Smooth muscle cell (in vitro differentiated cells): ENCODE results near the gene ZFAND3. TPM values are rescaled to one million over a fixed set of nuclear protein-coding genes. Genes with fewer than 3 reads are reported as not detected.

ENCODE experiments used
- DNase-seq: peaks from one replicate; lab custom pipeline; 2025; ENCODE audit not compliant: unreplicated experiment; lab: John Stamatoyannopoulos, UW
- H2AFZ ChIP-seq: fragments of 200-600 bp; sonication (generic); 2 replicates; pipeline ENCODE4 v1.6.0; 2016; ENCODE audit warnings: antibody characterized with exemption, low read depth, mild to moderate bottlenecking
- H3F3A ChIP-seq: fragments of 200-600 bp; sonication (generic); 2 replicates; pipeline ENCODE4 v1.6.0; 2017; ENCODE audit warnings: antibody characterized with exemption, low read depth
- H3K27ac ChIP-seq: fragments of 200-600 bp; sonication (generic); 2 replicates; pipeline ENCODE4 v1.5.1; 2016; ENCODE audit warnings: low read depth, mild to moderate bottlenecking
- H3K27me3 ChIP-seq: fragments of 200-600 bp; sonication (generic); 2 replicates; pipeline ENCODE4 v1.6.1; 2016; ENCODE audit warnings: low read depth, mild to moderate bottlenecking
- H3K36me3 ChIP-seq: fragments of 200-600 bp; sonication (generic); 2 replicates; pipeline ENCODE4 v1.5.1; 2016; ENCODE audit warnings: low read depth
- H3K4me1 ChIP-seq: fragments of 200-600 bp; sonication (generic); 2 replicates; pipeline ENCODE4 v1.5.1; 2016; ENCODE audit warnings: low read depth
- H3K4me2 ChIP-seq: fragments of 200-600 bp; sonication (generic); 2 replicates; pipeline ENCODE4 v1.6.0; 2016; ENCODE audit warnings: mild to moderate bottlenecking
- H3K4me3 ChIP-seq: fragments of 200-600 bp; sonication (generic); 2 replicates; pipeline ENCODE4 v1.5.1; 2016; ENCODE audit warnings: mild to moderate bottlenecking
- H3K79me2 ChIP-seq: fragments of 200-600 bp; sonication (generic); 2 replicates; pipeline ENCODE4 v1.6.0; 2016; ENCODE audit warnings: low read depth, mild to moderate bottlenecking
- H3K9ac ChIP-seq: fragments of 200-600 bp; sonication (generic); 2 replicates; pipeline ENCODE4 v1.6.0; 2016; ENCODE audit warnings: low read depth
- H3K9me3 ChIP-seq: fragments of 200-600 bp; sonication (generic); replicated peaks from 2 replicates; pipeline ENCODE4 v1.5.1; 2016; ENCODE audit warnings: low read depth
- H4K20me1 ChIP-seq: fragments of 200-600 bp; sonication (generic); 2 replicates; pipeline ENCODE4 v1.6.0; 2016; ENCODE audit warnings: low read depth
- WGBS: methylation state at CpG from one replicate; pipeline ENCODE4 v1.1.7; 2016; ENCODE audit warnings: low lambda C conversion rate; 5-methylcytosine and 5-hydroxymethylcytosine counted together
- polyA plus RNA-seq: library from polyadenylated mRNA; unstranded; fragments of >200 nt; fragmentation: Nextera tagmentation; extraction: Ambion mirVana; gene quantifications from 2 replicates; pipeline ENCODE4 v1.2.1, GENCODE V29; 2016
- total RNA-seq: library from RNA; depleted of rRNA; stranded (reverse); fragments of >200 nt; gene quantifications from 2 replicates; pipeline ENCODE4 v1.2.3, GENCODE V29; 2014
- TF ChIP-seq, protein P1 (sequence below): fragments of 200-600 bp; sonication (generic); IDR thresholded peaks from 2 replicates; pipeline ENCODE4 v1.5.1; 2017; ENCODE audit warnings: borderline replicate concordance, mild to moderate bottlenecking, antibody characterized with exemption; ENCODE audit not compliant: insufficient read depth, poor library complexity, severe bottlenecking

Gene ZFAND3
- total and polyA plus RNA-seq, 2 experiments from 2014 or later, result 27.6 to 40.5 TPM

DNA sequence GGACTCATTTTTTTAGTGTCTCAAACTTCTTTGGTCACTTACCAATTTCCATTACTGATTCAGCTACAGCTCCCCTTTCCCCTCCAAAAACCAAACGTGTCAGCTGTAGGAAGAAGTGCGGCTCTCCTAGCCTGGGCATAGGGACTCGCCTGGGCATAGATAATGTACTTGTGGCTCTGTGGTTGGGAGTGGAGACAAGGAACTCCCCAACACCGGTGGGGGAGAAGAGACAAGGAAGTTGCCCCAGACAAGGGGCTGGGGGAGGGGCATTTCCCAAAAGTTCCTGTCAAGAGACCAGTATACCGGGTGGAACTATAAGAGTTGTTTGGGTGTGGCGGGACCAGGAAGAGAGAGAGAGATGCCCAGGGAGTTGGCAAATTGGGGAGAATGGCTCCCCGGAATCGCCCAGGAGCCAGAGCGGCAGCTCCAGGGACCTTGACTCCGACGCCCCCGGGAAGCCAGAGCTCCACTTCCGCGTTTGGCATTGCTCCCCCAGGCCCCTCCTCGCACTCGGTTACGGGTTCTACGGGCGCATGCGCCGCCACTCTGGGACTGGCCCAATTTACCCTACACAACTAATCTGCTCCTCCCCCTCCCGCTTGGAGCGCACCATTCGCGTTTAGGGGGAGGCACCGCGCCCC lies 871 bp upstream of the ZFAND3 start:
- DNase-seq, result peak; percentile 99
- Histone ChIP-seq H3K4me3 (peak overlapping the region; percentile 95), H3K9me3 (no peaks in the 10 kb centered on the region), H3K4me2 (peak overlapping the region; percentile 100), H4K20me1 (peaks cover 34% of the 10 kb centered on the region), H3K4me1 (peaks cover 39% of the 10 kb centered on the region), H2AFZ (peak overlapping the region; percentile 75), H3K9ac (peak overlapping the region; percentile 98), H3K27me3 (no peaks in the 10 kb centered on the region), H3K36me3 (no peaks in the 10 kb centered on the region), H3K79me2 (peaks cover 38% of the 10 kb centered on the region), H3F3A (no peaks in the 10 kb centered on the region), H3K27ac (peak overlapping the region; percentile 98)
- WGBS, result under 1% methylated on average over 27 of the region's 27 CpGs
- TF ChIP-seq, protein P1, sequence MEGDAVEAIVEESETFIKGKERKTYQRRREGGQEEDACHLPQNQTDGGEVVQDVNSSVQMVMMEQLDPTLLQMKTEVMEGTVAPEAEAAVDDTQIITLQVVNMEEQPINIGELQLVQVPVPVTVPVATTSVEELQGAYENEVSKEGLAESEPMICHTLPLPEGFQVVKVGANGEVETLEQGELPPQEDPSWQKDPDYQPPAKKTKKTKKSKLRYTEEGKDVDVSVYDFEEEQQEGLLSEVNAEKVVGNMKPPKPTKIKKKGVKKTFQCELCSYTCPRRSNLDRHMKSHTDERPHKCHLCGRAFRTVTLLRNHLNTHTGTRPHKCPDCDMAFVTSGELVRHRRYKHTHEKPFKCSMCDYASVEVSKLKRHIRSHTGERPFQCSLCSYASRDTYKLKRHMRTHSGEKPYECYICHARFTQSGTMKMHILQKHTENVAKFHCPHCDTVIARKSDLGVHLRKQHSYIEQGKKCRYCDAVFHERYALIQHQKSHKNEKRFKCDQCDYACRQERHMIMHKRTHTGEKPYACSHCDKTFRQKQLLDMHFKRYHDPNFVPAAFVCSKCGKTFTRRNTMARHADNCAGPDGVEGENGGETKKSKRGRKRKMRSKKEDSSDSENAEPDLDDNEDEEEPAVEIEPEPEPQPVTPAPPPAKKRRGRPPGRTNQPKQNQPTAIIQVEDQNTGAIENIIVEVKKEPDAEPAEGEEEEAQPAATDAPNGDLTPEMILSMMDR, result no peak

DNA sequence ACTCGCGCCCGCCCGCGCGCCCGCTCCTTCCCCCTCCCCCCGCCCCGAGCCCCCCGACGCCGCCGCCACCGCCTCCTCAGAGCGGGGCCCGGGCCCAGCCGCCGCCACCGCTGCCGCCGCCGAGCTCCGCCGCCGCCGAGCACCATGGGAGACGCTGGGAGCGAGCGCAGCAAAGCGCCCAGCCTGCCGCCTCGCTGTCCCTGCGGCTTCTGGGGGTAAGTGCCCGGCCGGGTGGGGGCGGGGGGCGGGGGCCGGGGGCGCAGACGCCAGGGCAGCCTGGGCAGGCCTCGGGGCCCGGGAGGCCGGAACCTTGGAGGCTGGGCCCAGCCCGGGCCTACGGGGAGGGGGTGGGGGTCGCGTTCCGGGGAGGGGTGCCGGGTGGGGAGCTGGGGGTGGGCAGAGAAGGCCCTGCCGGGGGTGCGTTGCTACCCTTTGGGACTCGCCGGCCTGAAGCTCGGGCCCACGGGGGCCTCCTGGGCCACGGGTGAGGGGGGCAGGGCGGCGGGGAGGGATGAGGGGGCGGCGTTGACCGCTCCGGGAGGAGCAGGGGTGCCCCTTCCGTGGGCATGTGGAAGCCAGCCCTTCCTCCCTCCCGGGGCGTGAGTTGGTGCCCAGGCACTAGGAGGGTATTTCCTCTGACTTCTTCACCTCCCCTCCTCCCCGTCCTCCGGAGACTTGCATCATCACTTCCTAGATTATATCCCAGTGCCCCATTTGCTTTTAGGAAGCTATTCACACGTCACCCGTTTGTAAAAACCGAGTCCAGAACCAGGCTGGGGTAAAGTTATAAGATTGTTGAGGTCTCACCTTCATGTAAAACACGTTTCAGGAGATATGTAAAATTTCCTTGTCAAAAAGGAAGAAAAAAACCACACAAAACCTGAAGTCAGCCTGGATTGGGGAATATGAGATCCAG lies 533 bp downstream of the ZFAND3 start:
- Histone ChIP-seq H3K9me3 (no peaks in the 10 kb centered on the region), H3F3A (no peaks in the 10 kb centered on the region), H3K4me2 (peak overlapping the region; percentile 90), H2AFZ (no peak overlapping the region), H3K27ac (peak overlapping the region; percentile 98), H4K20me1 (peaks cover 48% of the 10 kb centered on the region), H3K9ac (peak overlapping the region; percentile 98), H3K79me2 (peaks cover 52% of the 10 kb centered on the region), H3K36me3 (no peaks in the 10 kb centered on the region), H3K27me3 (no peaks in the 10 kb centered on the region), H3K4me3 (peak overlapping the region; percentile 95), H3K4me1 (peaks cover 47% of the 10 kb centered on the region)
- peak; percentile 38 for DNase-seq
- TF ChIP-seq, protein P1, result no peak
- under 1% methylated on average over 6 of the region's 71 CpGs for WGBS

DNA sequence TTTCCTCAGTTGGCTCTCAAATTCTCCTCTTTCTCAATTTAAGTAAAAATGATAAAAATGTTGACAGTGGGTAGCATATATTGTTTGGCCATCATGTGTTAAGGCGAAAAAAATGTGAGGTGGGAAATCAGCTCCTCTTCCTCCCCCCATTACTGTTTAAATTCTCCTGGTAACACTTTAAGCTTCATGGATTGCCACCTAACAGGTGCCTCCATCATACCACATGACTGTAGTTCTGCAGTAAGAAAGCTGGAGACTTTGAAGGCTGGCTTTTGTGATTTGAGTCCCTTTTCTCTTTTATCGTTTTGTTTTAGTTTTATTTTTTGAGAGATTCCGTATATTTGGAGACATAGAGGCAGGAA lies 1.2 kb downstream of the ZFAND3 start:
- WGBS, result 44% methylated on average over 3 of the region's 3 CpGs
- H3K4me3 ChIP-seq, result peak overlapping the region; percentile 95
- peak overlapping the region; percentile 98 for H3K9ac ChIP-seq
- no peaks in the 10 kb centered on the region for H3K9me3 ChIP-seq
- H3K4me2 ChIP-seq, result peak overlapping the region; percentile 90
- H3K27ac ChIP-seq, result peak overlapping the region; percentile 98
- H3K27me3 ChIP-seq, result no peaks in the 10 kb centered on the region
- no peak for DNase-seq
- no peak overlapping the region for H2AFZ ChIP-seq
- H3F3A ChIP-seq, result no peaks in the 10 kb centered on the region
- H4K20me1 ChIP-seq, result peaks cover 54% of the 10 kb centered on the region
- H3K36me3 ChIP-seq, result no peaks in the 10 kb centered on the region
- peaks cover 47% of the 10 kb centered on the region for H3K4me1 ChIP-seq
- H3K79me2 ChIP-seq, result peaks cover 59% of the 10 kb centered on the region
- TF ChIP-seq, protein P1, result no peak
